BLaER1 treated with 17β-estradiol and CSF1 and Interleukin-3, amounts not matched to agents 10 nM and 100 nM (cell line): ENCODE data around the gene PPP4R4.

Experiments used
- H3K27ac ChIP-seq, 11 experiments: shearing (Covaris generic); formaldehyde crosslinking; 2 replicates each; pipeline ENCODE4 v1.8.1; 2022
- H3K27me3 ChIP-seq, 11 experiments: shearing (Covaris generic); formaldehyde crosslinking; 2 replicates each; pipeline ENCODE4 v1.8.1; 2022
- H3K36me3 ChIP-seq, 11 experiments: shearing (Covaris generic); formaldehyde crosslinking; 2 replicates each; pipeline ENCODE4 v1.8.1; 2022
- H3K4me1 ChIP-seq, 10 experiments: shearing (Covaris generic); formaldehyde crosslinking; 2 replicates each; pipeline ENCODE4 v1.8.1; 2022
- H3K4me2 ChIP-seq, 11 experiments: shearing (Covaris generic); formaldehyde crosslinking; 2 replicates each; pipeline ENCODE4 v1.8.1; 2022
- H3K4me3 ChIP-seq, 10 experiments: shearing (Covaris generic); formaldehyde crosslinking; 2 replicates each; pipeline ENCODE4 v1.8.1; 2022
- H3K9ac ChIP-seq, 11 experiments: shearing (Covaris generic); formaldehyde crosslinking; 2 replicates each; pipeline ENCODE4 v1.8.1; 2022
- H3K9me3 ChIP-seq, 11 experiments: shearing (Covaris generic); formaldehyde crosslinking; replicated peaks in 1 of 11; 2 replicates each; pipeline ENCODE4 v1.8.1; 2022
- H4K20me1 ChIP-seq, 11 experiments: shearing (Covaris generic); formaldehyde crosslinking; 2 replicates each; pipeline ENCODE4 v1.8.1; 2022
- Cebpa-rat ChIP-seq, 11 experiments: shearing (Covaris generic); IDR thresholded peaks; 2 replicates each; pipeline ENCODE4 v1.8.1; 2022

PPP4R4 gene

DNA sequence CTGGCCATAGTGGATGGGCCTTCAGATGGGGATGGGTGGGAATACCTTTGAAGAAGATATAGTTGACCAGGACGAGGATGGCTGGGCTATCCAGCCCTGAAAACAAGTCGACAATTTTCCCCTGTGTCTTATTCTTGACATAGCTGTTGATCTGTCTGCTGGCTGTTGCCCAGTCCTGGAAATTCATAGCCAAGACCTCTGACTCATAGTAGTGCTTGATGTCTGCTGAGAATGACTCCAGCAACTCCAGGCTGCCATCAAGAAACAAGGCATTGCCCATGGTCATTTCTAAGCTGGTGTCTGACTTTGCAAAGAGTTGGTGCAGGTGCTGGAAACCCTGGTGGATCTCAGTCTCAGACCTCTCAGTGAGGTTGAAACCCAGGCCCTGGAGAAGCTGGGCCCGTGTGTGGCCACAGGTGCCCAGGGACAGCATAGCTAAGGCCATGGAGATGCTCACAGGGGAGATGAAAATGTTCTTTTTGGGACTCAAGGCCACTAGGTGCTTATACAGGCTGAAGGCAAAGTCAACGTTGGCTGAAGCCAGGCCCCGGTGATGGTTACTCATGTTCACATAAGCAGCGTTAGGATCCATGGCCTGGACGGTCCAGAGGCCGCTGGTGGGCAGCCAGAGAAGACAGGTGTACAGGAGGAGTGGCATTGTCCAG lies 140.0 kb downstream of the PPP4R4 start:
- Histone ChIP-seq H3K9me3 (peaks cover 0 to 31% (median 10%) of the 10 kb centered on the region in 11 experiments; a peak in 13 of 22 replicates), H3K4me2 (no peak overlapping the region), H4K20me1 (no peaks in the 10 kb centered on the region), H3K4me1 (no peaks in the 10 kb centered on the region), H3K27ac (no peak overlapping the region), H3K9ac (no peak overlapping the region), H3K36me3 (no peaks in the 10 kb centered on the region), H3K27me3 (no peaks in the 10 kb centered on the region), H3K4me3 (no peak overlapping the region)
- no peak for TF ChIP-seq Cebpa-rat (IDR thresholded peaks at IDR 0.05)

- Histone ChIP-seq H3K9me3 (peaks cover 0 to 31% (median 10%) of the 10 kb centered on the region in 11 experiments; a peak in 13 of 22 replicates), H4K20me1 (no peaks in the 10 kb centered on the region), H3K9ac (no peak overlapping the region), H3K27me3 (no peaks in the 10 kb centered on the region), H3K4me3 (no peak overlapping the region), H3K4me1 (peaks cover 0 to 1% (median 0%) of the 10 kb centered on the region in 10 experiments; a peak in 1 of 20 replicates), H3K27ac (no peak overlapping the region), H3K36me3 (no peaks in the 10 kb centered on the region), H3K4me2 (no peak overlapping the region)
- no peak for TF ChIP-seq Cebpa-rat (IDR thresholded peaks at IDR 0.05)
Measured at GRCh38 chr14:94314890-94315289, 140.8 kb downstream of the PPP4R4 start.

DNA sequence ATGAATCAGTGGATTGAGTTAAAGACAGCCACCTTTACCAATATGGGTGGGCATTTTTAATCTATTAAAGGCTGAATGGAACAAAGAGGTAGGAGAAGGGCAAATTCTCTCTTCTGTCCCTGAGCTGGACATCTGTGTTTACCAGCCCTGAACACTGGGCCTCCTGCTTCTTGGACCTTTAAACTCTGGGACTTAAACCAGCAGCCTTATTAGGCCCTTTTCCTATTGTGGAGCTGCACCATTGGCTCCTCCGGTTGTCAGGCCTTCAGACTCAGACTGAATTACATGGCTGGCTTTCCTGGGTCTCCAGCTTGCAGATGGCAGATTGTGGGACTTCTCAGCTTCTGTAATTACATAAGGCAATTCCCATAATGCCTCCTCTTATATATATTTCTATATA lies 142.6 kb downstream of the PPP4R4 start:
- Histone ChIP-seq H3K27ac (no peak overlapping the region), H3K4me2 (no peak overlapping the region), H3K4me3 (no peak overlapping the region), H3K9ac (no peak overlapping the region), H3K36me3 (no peaks in the 10 kb centered on the region), H4K20me1 (no peaks in the 10 kb centered on the region), H3K9me3 (peaks cover 0 to 31% (median 10%) of the 10 kb centered on the region in 11 experiments; a peak in 13 of 22 replicates), H3K27me3 (no peaks in the 10 kb centered on the region), H3K4me1 (peaks cover 0 to 11% (median 0%) of the 10 kb centered on the region in 10 experiments; a peak in 4 of 20 replicates)
- no peak for TF ChIP-seq Cebpa-rat (IDR thresholded peaks at IDR 0.05)

GRCh38 chr14:94317259-94317658 lies 143.1 kb downstream of the PPP4R4 start:
- Histone ChIP-seq H3K9me3 (peaks cover 0 to 31% (median 10%) of the 10 kb centered on the region in 11 experiments; a peak in 13 of 22 replicates), H3K27me3 (no peaks in the 10 kb centered on the region), H3K9ac (no peak overlapping the region), H4K20me1 (no peaks in the 10 kb centered on the region), H3K36me3 (no peaks in the 10 kb centered on the region), H3K27ac (no peak overlapping the region), H3K4me2 (no peak overlapping the region), H3K4me3 (no peak overlapping the region), H3K4me1 (peaks cover 0 to 11% (median 0%) of the 10 kb centered on the region in 10 experiments; a peak in 4 of 20 replicates)
- no peak for TF ChIP-seq Cebpa-rat (IDR thresholded peaks at IDR 0.05)

- Histone ChIP-seq H3K27ac (peak overlapping the region in 2 of 11 experiments; percentile 17 to 26; a peak in 2 of 22 replicates), H3K9ac (no peak overlapping the region), H3K4me1 (peaks cover 0 to 11% (median 0%) of the 10 kb centered on the region in 10 experiments; a peak in 4 of 20 replicates), H3K4me3 (no peak overlapping the region), H4K20me1 (no peaks in the 10 kb centered on the region), H3K36me3 (no peaks in the 10 kb centered on the region), H3K27me3 (no peaks in the 10 kb centered on the region), H3K9me3 (peaks cover 0 to 19% (median 6%) of the 10 kb centered on the region in 11 experiments; a peak in 7 of 22 replicates), H3K4me2 (peak overlapping the region in 2 of 11 experiments; percentile 9 to 53; a peak in 4 of 22 replicates)
- no peak for TF ChIP-seq Cebpa-rat (IDR thresholded peaks at IDR 0.05)
Measured at GRCh38 chr14:94320243-94320642, 146.1 kb downstream of the PPP4R4 start.

- Histone ChIP-seq H3K4me2 (no peak overlapping the region), H3K36me3 (no peaks in the 10 kb centered on the region), H3K9ac (no peak overlapping the region), H3K4me3 (no peak overlapping the region), H3K27ac (no peak overlapping the region), H3K4me1 (peaks cover 0 to 11% (median 0%) of the 10 kb centered on the region in 10 experiments; a peak in 4 of 20 replicates), H3K27me3 (no peaks in the 10 kb centered on the region), H3K9me3 (peaks cover 0 to 6% (median 2%) of the 10 kb centered on the region in 11 experiments; a peak in 7 of 22 replicates), H4K20me1 (no peaks in the 10 kb centered on the region)
- no peak for TF ChIP-seq Cebpa-rat (IDR thresholded peaks at IDR 0.05)
Measured at GRCh38 chr14:94321421-94322271, 147.5 kb downstream of the PPP4R4 start.

GRCh38 chr14:94322648-94323570 lies 148.8 kb downstream of the PPP4R4 start, which contains the start of gene SERPINA6:
Gene SERPINA6, minus strand, starts transcription at chr14:94323336. Its CDS starts 8,688 bp downstream, at chr14:94314648.
- H3K9me3 ChIP-seq, result peaks cover 0 to 4% (median 0%) of the 10 kb centered on the region in 11 experiments; a peak in 5 of 22 replicates
- no peak within 1 kb of the TSS for H3K4me3 ChIP-seq
- H3K9ac ChIP-seq, result no peak within 1 kb of the TSS
- peaks cover 0 to 13% (median 0%) of the 10 kb centered on the region in 10 experiments; a peak in 4 of 20 replicates for H3K4me1 ChIP-seq
- no peaks in the 10 kb centered on the region for H4K20me1 ChIP-seq
- no peaks in the 10 kb centered on the region for H3K27me3 ChIP-seq
- TF ChIP-seq Cebpa-rat (IDR thresholded peaks at IDR 0.05), result no peak
- H3K36me3 ChIP-seq, result no peaks in the 10 kb centered on the region
- no peak within 1 kb of the TSS for H3K27ac ChIP-seq
- H3K4me2 ChIP-seq, result no peak within 1 kb of the TSS

GRCh38 chr14:94328196-94328595 lies 154.1 kb downstream of the PPP4R4 start:
- Histone ChIP-seq H3K36me3 (no peaks in the 10 kb centered on the region), H3K4me1 (peaks cover 0 to 13% (median 0%) of the 10 kb centered on the region in 10 experiments; a peak in 4 of 20 replicates), H3K4me3 (no peak overlapping the region), H4K20me1 (no peaks in the 10 kb centered on the region), H3K9me3 (peaks cover 0 to 4% (median 0%) of the 10 kb centered on the region in 11 experiments; a peak in 4 of 22 replicates), H3K9ac (no peak overlapping the region), H3K4me2 (no peak overlapping the region), H3K27me3 (no peaks in the 10 kb centered on the region), H3K27ac (no peak overlapping the region)
- TF ChIP-seq Cebpa-rat (IDR thresholded peaks at IDR 0.05), result no peak
